Stimulated activated CD4-positive, alpha-beta T cell treated with anti-CD3 and anti-CD28 coated beads, Interleukin-1b, Interleukin-23, amount 100 ng/mL, for 4 hours (primary cell): ENCODE data around the gene CXCR3.

ENCODE experiments used
- DNase-seq, 2 donors: peaks; one replicate each; pipeline ENCODE4 v3.0.0-alpha.2; 2020; ENCODE audit warnings: low read depth in 2 of 2

The CXCR3 gene

DNA sequence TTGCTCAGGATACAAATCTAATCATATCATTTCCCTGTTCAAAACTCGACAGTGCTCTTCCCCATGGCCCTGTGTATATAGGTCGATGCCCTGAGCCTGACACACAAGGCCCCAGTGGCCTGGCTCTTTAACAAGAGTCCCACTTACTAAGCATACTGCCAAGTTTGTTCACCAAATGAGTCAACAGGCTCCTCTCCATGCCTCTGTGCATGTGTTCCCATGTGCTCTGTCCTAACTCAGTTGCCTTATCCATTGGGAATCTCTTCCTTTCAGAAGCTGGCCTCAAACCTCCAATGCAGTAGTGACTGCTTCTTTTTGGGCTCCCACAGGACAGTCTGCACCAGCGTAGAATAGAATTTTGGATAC lies 18.9 kb upstream of the CXCR3 start:
- DNase-seq, result no peak

DNA sequence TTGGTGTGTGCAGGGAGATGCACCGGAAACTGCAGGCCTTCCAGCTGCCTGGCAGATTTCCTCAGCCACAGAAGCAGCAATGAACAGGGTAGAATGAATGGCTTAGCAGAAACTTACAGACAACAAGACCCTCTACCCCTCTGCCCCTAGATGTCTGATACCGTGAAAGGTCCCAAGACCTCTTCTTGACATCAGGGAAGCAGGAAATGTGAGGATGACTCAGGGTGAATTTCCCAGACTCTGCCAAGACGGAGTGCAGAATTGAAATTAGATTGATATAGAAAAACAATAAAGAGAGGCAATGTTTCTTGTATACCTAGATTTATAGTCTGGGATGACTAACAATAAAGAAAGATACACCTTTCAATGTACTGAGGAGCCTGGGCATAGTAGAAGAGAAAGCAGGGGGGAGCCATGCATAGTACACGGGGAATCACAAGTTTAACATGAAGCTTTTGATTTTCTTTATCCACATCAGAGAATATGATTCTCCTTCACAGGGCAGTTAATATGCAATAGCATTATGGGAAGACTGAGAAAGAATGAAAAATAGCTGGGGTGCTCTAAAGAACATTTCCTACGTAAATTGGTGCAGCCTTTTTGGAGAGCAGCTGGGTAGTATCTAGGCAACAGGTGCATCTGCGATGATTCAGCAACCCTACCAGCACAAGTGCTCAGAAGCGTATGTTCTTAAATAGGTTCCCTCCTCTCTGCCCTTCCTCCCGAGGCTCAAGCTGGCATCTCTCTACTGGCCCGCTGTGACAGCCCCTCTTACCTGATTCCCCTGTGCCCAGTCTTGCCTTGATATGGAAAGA lies 18.3 kb upstream of the CXCR3 start:
- no peak for DNase-seq

DNA sequence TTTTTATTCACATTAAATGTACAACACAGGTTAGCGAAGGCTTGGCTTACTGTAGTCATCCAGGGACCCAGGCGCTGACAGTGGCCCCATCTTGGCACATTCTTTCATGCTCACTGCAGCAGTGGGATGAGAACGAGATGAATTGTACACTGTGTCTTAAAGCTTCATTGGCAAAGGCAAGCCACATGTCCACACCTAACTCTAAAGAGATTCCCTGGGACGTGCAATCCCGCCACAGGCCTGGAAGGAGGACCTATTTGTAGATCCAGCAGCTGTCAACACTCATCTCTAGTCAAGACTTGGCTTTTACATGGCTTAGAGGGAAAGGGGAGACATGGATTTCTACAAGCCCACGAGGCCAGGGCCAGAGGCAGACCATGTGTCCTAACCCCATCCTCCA lies 16.1 kb upstream of the CXCR3 start:
- no peak for DNase-seq

DNA sequence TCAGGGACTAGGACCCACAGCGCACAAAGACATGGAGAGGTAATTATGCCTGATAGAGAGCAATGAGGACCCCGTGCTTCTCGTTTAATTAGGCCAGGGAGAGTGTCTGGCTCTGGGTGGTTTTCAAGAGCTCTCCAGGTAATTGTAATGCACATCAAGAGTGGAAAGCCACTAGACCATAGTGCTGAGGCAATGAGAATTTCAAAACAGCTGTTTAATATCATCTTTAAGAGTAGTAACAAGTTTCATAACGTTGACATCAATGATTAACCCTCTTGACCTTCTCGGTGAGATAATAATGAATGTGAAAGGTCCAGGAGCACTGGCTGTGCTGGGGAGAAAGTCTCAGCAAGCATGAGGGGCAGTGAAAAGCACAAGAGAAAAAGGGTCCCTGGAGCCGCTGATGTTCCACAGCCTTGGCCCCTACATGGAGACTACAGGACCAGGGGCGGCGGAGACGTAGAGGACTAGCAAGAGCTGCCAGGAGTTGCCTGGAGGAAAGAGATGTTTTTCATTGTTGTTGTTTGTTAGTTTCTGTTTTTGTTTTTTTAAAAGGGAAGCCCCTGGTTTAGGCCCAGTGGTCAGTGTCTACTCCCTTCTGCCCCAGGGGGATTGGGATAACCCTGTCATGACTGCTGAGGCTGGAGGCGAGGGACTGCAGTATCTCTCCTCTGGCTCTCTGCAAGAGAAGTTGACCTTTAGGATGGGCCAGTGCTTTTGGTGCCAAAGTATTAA lies 14.8 kb upstream of the CXCR3 start:
- no peak for DNase-seq

DNA sequence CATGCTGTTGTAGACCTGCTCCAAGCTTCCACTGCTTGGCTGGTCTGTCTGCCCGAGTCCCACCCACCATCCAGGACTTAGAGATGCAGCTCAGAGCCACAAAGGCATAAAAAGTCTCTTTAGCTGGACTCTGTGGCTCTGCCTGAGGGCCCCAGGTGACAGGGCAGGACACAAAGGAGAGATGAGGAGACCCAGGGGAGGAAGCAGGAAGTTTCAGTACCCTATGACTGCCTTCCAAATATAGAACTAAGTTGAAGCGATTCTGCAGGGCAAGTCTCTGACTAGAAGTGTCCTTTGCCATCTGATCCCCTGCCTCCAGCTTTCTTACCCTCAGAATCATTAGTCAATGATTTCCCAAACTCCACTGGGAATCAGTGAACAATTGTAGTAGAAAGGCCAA lies 11.2 kb upstream of the CXCR3 start:
- no peak for DNase-seq

DNA sequence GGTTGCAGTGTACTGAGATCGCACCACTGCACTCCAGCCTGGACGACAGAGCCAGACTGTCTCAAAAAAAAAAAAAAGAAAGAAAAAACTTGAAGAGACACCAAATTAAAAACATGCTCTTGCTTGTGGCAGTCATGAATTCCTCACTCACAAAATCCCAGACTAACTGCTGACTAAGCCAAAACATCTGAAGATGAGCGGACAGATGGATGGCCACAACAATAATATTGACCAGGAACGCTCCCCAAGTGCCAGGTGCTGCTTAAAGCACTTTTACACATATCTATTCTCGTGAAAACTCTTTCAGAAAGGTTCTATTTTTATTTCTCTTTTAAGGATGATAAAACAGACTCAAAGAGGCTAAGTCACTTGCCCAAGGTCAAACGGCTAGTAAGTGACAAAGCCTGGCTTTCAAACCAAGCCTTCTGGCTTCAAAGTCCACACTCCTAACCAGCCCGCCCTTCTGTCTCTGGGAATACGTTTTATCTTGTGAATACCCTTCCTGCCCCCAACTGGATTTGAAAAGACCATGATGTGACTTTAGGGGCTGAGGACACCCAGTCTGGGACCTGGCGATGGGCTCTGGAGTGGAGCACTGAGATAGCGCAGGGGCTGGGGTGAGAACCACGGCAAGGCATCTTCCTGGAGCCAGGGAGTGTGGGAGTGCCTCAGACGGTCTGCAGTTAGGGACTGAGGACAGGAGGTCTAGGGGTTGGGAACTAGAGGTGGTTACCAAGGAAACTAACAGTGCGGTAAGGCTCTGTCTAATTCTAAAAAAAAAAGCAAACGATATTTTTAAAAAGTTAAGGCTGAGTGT lies 9.5 kb upstream of the CXCR3 start:
- no peak for DNase-seq

DNA sequence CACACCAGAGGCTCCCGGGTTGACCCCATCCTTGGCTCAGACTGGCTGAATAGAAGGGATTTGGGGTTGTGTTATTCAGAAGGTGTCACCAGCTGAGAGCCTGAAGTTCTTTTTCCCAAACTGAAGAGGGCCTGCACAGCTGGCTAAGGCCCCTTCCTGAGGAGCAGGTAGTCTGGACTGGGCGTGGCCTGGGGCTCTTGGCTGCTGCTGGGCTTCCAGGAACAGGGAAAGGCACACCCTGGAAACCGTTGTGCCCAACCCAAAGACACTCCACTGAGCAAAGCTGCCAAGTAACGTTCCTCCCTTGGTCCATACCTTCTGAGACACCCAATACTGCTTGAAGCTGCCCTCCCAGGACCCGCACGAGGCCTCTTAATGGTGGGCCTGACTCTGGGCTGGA lies 8.3 kb upstream of the CXCR3 start:
- DNase-seq, result no peak

DNA sequence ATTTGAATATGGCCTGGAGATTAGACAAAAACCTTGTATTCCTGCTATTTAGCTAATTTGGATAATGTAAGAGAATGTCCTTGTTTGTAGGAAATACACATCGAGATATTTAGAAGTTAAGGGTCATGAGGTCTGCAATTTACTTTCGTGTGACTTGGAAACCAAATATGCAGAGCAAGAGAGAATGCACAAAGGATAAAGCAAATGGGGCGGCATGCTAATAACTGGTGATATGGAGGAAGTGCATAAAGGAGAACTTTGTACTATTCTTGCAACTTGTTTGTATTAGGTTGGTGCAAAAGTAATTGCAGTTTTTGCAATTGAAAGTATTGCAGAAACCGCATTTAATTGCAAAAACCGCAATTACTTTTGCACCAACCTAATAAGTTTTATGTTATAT lies 7.2 kb upstream of the CXCR3 start:
- DNase-seq, result no peak

DNA sequence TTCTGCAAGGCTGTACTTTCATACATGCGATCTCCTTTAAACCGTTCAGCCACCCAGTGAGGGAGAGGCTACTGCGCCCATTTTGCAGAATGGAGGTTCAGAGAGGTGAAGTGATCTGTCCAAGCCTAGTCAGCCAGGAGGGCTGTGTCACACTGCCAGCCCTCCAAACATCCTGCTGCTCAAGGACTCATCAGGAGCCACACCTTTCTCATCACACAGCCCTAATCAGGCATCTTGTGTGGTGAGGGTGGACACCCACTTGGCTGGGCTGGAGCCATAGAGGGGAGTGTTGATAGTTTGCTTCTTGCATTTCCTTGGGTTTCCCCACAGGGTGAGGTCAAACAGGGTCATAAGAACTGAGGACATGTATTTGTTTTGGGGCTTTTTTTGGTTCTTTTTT lies 5.4 kb upstream of the CXCR3 start:
- no peak for DNase-seq

DNA sequence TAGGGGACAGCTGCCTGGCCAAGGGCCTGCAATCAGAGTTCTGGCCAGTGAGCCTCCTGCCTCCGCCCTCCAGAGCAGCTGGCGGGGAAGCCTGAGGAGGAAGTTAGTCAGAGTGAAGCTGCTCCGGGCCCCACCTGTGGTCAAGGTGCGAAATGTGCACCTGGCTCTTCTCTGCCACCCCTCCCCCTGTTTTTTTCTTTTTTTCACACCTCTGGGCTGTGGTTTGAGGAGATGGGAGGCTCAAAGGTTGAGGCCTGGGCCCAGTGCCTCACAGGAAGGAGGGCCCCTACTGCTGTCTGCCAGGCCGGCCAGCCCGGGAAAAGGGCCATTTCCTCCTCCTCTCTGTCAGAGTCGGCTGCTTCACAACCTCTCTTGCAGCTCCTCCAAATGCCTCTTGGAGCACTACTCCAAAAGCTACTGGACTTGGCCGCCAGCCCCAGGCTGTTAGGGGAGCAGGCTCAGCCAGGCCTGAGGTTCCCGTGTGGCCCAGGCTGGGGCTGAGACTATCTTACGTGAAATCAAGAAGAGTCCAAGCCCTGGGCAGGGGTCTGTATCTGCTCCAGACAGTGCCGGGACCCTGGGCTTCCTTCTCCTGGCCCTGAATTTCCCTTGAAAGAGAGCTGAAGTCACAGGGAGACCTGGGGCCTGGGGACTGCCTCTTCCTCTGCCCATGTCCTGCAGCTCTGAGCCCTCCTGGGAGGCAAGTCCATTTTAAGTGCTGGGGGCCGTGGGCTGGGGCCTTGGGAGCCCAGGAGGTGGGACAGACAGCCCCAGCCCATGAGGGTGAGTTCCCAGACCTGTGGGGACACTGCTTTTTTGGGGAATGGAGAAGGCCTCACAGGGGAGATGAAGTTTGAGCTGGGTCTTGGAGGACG lies 4.5 kb upstream of the CXCR3 start:
- DNase-seq, result peak; percentile 22 to 33

DNA sequence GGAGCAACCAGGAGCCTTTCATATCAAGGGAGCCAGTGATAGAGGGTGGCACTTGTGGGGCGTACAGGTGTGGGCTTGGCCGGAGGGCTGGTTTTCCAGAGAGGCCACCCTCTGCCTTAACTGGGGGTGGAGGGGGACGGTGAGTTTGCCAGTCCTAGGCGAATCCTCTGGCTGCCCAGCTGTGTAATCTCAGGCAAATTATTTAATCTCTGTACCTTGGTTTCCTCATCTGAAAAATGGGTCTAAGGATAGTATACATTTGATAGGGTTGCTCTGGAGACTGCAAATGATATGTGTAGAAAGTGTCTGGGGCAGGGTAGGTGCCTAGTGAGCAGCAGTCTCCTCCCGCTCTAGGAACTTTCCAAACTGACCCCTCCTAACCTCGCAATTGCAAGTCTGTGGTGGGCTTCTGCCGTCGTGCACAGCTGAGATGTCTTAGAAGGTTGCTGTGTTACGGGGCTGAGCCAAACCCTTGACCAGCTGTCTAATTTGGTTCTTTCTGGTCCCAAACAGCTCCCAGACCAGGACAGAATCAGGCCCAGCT lies 3.8 kb upstream of the CXCR3 start:
- no peak for DNase-seq

DNA sequence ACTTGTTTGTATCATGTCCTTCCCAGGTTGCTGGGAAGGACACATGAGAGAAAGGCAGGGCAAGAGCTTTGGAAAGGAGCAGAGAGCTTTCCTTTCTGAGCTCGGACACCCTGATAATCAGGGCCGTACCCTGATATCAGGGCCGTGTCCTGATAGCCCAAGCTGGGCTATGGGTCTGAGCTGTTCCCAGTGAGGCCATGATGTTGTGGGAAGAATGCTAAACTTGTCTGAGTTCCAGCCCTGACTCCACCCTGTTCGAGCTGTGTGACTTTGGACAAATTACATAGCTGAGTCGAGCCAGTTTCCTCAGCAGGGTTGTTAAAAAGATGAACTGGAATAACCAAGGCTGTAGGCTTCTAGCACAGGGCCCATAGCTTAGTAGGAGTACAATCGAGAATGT lies 3.3 kb upstream of the CXCR3 start:
- no peak for DNase-seq

DNA sequence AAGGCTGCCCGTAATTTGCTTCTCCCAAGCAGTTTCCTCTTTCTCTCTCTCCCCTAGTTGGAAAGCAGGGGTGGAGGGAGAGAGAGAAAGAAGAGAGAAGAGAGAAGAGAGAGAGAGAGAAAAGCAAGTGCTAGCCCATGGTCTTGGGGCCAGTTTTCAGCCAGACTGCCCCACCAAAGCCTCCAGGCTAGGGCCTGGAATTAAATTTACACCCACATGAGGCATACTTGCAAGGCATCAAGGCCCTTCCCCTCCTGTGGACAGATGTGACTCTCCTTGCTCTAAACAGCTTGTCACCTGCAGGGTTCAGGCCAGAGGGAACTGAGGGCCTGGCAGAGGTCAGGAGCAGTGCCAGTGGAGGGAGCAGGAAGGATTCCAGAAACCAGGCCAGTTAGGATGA lies 1.7 kb upstream of the CXCR3 start:
- DNase-seq, result no peak

DNA sequence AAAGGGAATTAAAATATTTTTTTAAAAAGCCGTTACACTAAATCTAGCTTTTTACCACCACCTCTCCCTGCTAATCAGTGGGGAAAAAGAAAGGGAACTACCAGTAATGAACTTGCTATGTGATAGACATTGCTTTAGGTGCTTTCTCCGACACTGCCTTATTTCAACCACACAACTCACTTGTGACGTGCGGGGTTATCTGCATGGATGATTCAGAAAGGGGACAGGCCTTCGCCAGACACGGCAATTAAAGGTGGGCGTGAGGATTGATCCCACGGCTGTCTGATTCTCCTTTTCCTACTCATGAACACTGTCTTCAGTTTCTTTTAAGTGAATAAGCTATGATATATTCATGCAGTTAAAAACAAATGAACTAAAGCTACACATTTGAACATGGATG lies 882 bp upstream of the CXCR3 start:
- DNase-seq, result peak; percentile 36 to 48

DNA sequence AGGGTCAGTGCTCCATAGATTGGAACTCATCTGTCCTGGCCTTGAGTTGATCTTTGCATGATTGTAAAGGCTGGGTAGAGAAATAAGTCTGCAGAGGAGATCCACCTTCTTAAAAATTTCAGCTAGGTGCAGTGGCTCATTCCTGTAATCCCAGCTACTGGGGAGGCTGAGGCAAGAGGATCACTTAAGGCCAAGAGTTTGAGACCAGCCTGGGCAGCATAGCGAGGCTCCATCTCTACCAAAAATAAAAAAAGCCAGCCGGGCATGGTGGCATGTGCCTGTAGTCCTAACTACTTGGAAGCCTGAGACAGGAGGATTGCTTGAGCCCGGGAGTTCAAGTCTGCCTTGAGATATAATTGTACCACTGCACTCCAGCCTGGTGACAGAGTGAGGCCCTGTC lies 476 bp upstream of the CXCR3 start:
- no peak for DNase-seq

DNA sequence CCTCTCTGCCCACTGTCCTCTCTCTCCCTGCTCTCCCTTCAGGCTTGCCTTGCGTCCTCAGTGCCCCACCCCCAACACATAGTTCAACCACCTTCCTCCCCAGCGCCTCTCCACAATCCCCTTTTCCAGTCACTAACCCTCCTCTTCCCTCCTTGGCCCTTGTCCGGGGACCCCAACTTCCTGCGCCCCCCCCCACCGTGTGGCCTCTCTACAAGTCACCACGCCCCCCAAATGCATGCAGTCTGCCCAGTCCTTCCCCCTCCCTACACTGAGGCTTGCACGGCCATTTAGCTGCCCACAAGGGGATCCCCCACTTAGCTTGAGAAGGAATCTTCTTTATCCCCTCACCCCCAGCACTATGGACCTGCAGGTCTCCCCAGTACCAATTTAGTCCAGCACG lies 569 bp downstream of the CXCR3 start:
- no peak for DNase-seq

DNA sequence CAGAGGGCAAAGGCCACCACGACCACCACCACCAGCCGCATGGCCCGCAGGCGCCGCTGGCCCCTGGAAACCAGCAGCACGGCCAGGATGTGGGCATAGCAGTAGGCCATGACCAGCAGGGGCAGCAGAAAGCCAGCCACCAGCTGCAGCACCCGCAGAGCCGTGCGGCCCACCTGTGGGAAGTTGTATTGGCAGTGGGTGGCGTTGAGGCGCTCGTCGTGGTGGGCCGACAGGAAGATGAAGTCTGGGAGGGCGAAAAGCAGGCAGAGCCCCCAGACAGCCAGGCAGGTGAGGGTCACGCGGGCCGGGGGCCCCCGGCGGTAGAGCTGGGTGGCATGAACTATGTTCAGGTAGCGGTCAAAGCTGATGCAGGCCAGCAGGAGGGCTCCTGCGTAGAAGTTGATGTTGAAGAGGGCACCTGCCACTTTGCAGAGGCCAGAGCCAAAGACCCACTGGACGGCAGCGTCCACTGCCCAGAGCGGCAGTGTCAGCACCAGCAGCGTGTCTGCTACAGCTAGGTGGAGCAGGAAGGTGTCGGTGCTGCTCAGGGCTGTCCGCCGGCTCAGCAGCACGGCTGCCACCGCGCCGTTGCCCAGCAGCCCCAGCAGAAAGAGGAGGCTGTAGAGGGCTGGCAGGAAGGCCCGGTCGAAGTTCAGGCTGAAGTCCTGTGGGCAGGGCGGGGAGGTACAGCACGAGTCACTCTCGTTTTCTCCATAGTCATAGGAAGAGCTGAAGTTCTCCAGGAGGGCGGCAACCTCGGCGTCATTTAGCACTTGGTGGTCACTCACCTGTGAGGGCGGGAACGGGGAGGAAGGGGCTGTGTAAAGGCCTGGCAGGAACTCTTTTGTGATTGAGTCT lies 1.4 kb downstream of the CXCR3 start:
- DNase-seq, result no peak

DNA sequence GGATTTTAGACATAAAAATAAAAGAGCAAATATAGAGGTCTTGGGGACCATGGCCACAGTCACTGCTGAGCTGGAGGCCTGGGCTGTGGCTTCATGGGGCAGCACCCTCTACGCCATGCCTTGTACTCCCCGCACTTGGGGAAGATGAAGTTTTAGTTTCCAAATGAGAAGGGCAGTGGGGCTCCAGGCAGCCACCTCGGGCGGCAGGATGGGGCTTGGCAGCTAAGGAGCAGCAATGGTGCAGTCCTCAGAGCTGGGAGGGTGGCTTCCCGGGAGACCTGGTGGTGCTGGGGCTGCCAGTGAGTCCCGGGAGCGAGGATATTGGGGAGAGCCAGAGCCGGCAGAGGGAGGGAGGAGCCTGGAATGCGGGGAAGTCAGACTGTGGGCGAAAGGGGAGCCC lies 2.4 kb downstream of the CXCR3 start:
- no peak for DNase-seq

DNA sequence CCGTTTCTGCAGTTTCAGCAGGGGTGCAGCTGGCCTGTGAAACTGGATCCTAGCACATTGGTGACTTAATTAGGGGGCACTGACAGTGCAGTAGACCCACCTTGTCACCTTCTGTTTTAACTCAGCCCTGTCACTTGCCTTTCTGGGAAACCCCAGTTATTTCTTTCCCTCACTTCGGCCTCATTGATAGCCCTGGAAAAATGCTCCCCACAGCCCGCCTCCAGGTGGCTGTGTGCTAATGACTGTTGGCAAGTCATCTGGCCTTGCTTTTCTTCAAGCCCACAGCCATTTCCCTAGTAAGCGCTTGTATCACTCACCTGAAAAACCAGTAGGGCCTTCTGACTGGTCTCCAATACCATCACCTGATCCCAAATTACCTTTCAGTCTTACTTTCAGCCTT lies 3.3 kb downstream of the CXCR3 start:
- DNase-seq, result no peak

DNA sequence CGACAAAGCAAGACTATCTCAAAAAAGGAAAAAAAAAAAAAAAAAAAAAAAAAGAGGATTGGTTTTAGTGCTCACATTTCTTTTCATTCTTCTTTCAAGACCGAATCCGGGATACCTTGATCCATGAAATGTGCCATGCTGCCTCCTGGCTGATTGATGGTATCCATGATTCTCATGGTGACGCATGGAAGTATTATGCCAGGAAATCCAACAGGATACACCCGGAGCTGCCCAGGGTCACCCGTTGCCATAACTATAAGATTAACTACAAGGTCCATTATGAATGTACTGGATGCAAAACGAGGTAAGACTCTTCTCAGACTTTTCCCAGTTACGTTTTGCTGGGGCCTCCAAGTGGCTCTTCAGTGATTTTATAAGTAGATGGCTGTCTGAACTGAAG lies 6.1 kb downstream of the CXCR3 start:
- no peak for DNase-seq
